ENCODE measurements around the gene TSPAN4.

DNA sequence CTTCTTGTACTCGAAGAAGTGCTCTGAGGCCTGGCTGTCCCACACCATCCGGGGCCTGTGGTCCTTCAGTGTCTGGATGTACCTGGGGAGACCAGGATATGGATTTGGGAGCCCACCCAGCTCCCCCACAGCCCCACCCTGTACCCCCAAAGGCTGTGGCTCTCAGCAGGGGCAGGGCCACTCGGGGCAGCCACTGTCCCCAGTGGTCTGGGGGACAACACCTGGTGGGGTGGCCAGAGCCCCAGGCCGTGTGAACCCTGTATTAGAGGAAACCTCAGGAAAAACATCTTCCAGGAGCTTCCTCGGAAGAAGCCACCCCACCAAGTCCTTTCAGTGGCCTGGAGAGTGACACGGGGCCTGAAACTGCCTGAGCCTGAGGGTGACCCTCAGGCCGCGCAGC lies 27.8 kb downstream of the TSPAN4 start:
- no peak for TF ChIP-seq POLR2A (IDR thresholded peaks at IDR 0.05)
- TF ChIP-seq, protein P1, sequence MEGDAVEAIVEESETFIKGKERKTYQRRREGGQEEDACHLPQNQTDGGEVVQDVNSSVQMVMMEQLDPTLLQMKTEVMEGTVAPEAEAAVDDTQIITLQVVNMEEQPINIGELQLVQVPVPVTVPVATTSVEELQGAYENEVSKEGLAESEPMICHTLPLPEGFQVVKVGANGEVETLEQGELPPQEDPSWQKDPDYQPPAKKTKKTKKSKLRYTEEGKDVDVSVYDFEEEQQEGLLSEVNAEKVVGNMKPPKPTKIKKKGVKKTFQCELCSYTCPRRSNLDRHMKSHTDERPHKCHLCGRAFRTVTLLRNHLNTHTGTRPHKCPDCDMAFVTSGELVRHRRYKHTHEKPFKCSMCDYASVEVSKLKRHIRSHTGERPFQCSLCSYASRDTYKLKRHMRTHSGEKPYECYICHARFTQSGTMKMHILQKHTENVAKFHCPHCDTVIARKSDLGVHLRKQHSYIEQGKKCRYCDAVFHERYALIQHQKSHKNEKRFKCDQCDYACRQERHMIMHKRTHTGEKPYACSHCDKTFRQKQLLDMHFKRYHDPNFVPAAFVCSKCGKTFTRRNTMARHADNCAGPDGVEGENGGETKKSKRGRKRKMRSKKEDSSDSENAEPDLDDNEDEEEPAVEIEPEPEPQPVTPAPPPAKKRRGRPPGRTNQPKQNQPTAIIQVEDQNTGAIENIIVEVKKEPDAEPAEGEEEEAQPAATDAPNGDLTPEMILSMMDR (IDR thresholded peaks at IDR 0.05 in 8 of 11, conservative IDR thresholded peaks at IDR 0.05 in 3 of 11) = no peak

Measured in spleen (tissue), 7 donors.